SK-N-MC (cell line): ENCODE data around the gene ABCC6.
"Not testable (repeated sequence)": the region's sequence is repeated elsewhere in the genome, so short reads cannot be mapped to it uniquely, and the experiment has no call there.

Experiments
- DNase-seq: peaks from one replicate; pipeline ENCODE4 v3.0.0-alpha.2; 2011; ENCODE audit warnings: low read depth, low spot score
- H3K27ac ChIP-seq: fragments of 200-600 bp; sonication (generic); 2 replicates; pipeline ENCODE4 v1.5.1; 2016; ENCODE audit warnings: mixed run types
- H3K36me3 ChIP-seq: fragments of 200-600 bp; sonication (generic); 2 replicates; pipeline ENCODE4 v1.6.1; 2017; ENCODE audit warnings: antibody characterized with exemption, low read length, mixed read lengths; ENCODE audit not compliant: insufficient read depth
- H3K4me3 ChIP-seq: fragments of 200-600 bp; sonication (generic); 2 replicates; pipeline ENCODE4 v1.5.1; 2016
- H3K9ac ChIP-seq: fragments of 200-600 bp; sonication (generic); 2 replicates; pipeline ENCODE4 v1.8.0; 2017; ENCODE audit warnings: mixed run types, mixed read lengths; ENCODE audit not compliant: insufficient read length
- H3K9me3 ChIP-seq: fragments of 200-600 bp; sonication (generic); 2 replicates; pipeline ENCODE4 v1.6.1; 2017; ENCODE audit warnings: low read depth, mild to moderate bottlenecking, antibody characterized with exemption, low read length, moderate library complexity, mixed read lengths
- EZH2 ChIP-seq: fragments of 200-600 bp; sonication (generic); IDR thresholded peaks from one replicate; pipeline ENCODE4 v1.6.1; 2017; ENCODE audit warnings: antibody characterized with exemption
- FOXP2 ChIP-seq: optimal IDR thresholded peaks from 2 replicates; pipeline ENCODE3; 2011; ENCODE audit warnings: mild to moderate bottlenecking, moderate library complexity; ENCODE audit not compliant: insufficient read depth; ENCODE audit errors: extremely low read length, control extremely low read depth
- POLR2AphosphoS5 ChIP-seq: IDR thresholded peaks from 2 replicates; pipeline ENCODE4 v1.6.1; 2012; ENCODE audit warnings: mild to moderate bottlenecking, low read depth, low read length, borderline replicate concordance

ABCC6 gene

GRCh38 chr16:16150117-16150877, 73.0 kb downstream of the ABCC6 start:
- no peak for DNase-seq
- no peak overlapping the region for H3K27ac ChIP-seq
- H3K9ac ChIP-seq, result no peak overlapping the region

GRCh38 chr16:16149710-16150116, 73.6 kb downstream of the ABCC6 start:
- Histone ChIP-seq H3K4me3 (no peak overlapping the region), H3K36me3 (no peaks in the 10 kb centered on the region), H3K9me3 (no peaks in the 10 kb centered on the region), H3K9ac (no peak overlapping the region), H3K27ac (no peak overlapping the region)
- no peak for TF ChIP-seq EZH2
- no peak for TF ChIP-seq FOXP2
- no peak for TF ChIP-seq POLR2AphosphoS5
- DNase-seq, result no peak

More at GRCh38 chr16:16150117-16150877, 73.0 kb downstream of the ABCC6 start:
- Histone ChIP-seq H3K9me3 (no peaks in the 10 kb centered on the region), H3K36me3 (no peaks in the 10 kb centered on the region), H3K4me3 (no peak overlapping the region)
- no peak for TF ChIP-seq EZH2
- no peak for TF ChIP-seq POLR2AphosphoS5
- no peak for TF ChIP-seq FOXP2

- no peak for DNase-seq
- no peaks in the 10 kb centered on the region for H3K36me3 ChIP-seq
- no peaks in the 10 kb centered on the region for H3K9me3 ChIP-seq
- H3K4me3 ChIP-seq, result no peak overlapping the region
- no peak overlapping the region for H3K9ac ChIP-seq
- no peak overlapping the region for H3K27ac ChIP-seq
- TF ChIP-seq POLR2AphosphoS5, result no peak
- no peak for TF ChIP-seq EZH2
- TF ChIP-seq FOXP2, result no peak
These were observed 74.5 kb downstream of the ABCC6 start for GRCh38 chr16:16148755-16149154.

GRCh38 chr16:16148000-16148599, 75.2 kb downstream of the ABCC6 start:
- H3K4me3 ChIP-seq, DNase-seq, H3K9ac ChIP-seq, H3K9me3 ChIP-seq, H3K36me3 ChIP-seq, H3K27ac ChIP-seq: not testable (repeated sequence)

GRCh38 chr16:16147316-16147999, 75.8 kb downstream of the ABCC6 start:
- TF ChIP-seq POLR2AphosphoS5 (no peak), FOXP2 (no peak), EZH2 (no peak)
- Histone ChIP-seq H3K36me3 (0 out of 2 replicates have a peak, but pooled peaks cover 2% of the 10 kb centered on the region), H3K4me3 (no peak overlapping the region), H3K9ac (no peak overlapping the region), H3K27ac (no peak overlapping the region), H3K9me3 (no peaks in the 10 kb centered on the region)
- no peak for DNase-seq

- no peak for TF ChIP-seq EZH2
- TF ChIP-seq FOXP2, result no peak
- no peak for TF ChIP-seq POLR2AphosphoS5
- Histone ChIP-seq H3K9me3 (no peaks in the 10 kb centered on the region), H3K4me3 (no peak overlapping the region), H3K36me3 (peaks cover 3% of the 10 kb centered on the region; the same call in 1 of the 2 replicates), H3K27ac (no peak overlapping the region), H3K9ac (no peak overlapping the region)
- DNase-seq, result no peak
These were observed 76.6 kb downstream of the ABCC6 start for GRCh38 chr16:16146380-16147315.

- no peak for DNase-seq
- no peaks in the 10 kb centered on the region for H3K9me3 ChIP-seq
- H3K9ac ChIP-seq, result no peak overlapping the region
- H3K27ac ChIP-seq, result no peak overlapping the region
- peaks cover 12% of the 10 kb centered on the region; the same call in 1 of the 2 replicates for H3K36me3 ChIP-seq
- H3K4me3 ChIP-seq, result no peak overlapping the region
- TF ChIP-seq POLR2AphosphoS5 (no peak), FOXP2 (no peak)
These were observed 78.0 kb downstream of the ABCC6 start for GRCh38 chr16:16145286-16145685.

GRCh38 chr16:16144416-16144815, 78.9 kb downstream of the ABCC6 start:
- DNase-seq, result no peak
- no peak overlapping the region for H3K9ac ChIP-seq
- H3K9me3 ChIP-seq, result no peaks in the 10 kb centered on the region
- no peak overlapping the region for H3K27ac ChIP-seq
- H3K4me3 ChIP-seq, result no peak overlapping the region
- peaks cover 12% of the 10 kb centered on the region; the same call in 1 of the 2 replicates for H3K36me3 ChIP-seq
- TF ChIP-seq EZH2 (no peak), FOXP2 (no peak), POLR2AphosphoS5 (no peak)
